Measurements from ENCODE around the gene PVALEF. TPM values are rescaled to one million over a fixed set of nuclear protein-coding genes. Genes with fewer than 3 reads are reported as not detected.
"Not testable (repeated sequence)": the region's sequence is repeated elsewhere in the genome, so short reads cannot be mapped to it uniquely, and the experiment has no call there.

PVALEF gene
- polyA plus RNA-seq, 1 donor = 0.34 TPM

DNA sequence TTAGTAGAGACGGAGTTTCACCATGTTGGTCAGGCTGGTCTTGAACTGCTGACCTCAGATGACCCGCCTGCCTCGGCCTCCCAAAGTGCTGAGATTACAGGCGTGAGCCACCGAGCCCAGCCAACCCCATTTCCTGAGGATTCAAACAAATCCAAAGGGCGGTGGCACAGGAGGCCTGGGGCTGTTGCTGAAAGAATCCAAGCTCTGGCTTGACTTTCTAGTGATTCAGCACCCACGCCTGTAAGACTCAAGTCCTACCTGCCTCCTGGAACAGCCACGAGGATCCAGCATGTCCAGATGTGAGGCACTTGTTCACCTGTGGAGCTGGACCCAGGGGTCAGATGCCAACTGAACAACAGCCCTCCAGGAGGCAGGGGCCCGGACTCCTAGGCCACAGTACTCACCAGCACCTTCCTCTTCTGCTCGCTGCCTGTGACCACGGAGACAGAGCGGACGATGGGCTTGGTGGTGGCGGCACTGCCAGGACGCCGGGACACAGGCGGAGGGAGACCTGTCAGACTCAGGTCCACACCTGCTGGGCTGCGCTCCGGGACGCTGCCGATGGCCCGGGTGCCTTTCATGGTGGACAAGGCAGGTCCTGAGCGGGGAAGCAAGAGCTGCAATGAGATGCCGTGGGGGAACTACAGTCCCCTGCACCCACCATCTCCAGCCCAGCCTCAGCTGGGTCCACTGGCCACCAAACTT lies 54.3 kb downstream of the PVALEF start:
- Histone ChIP-seq H3K36me3 (ENCODE audit: control insufficient read depth, insufficient read depth, low read length) (peaks cover 2% of the 10 kb centered on the region), H3K9me3 (ENCODE audit: control insufficient read depth, low read depth, low read length) (no peaks in the 10 kb centered on the region), H3K27me3 (ENCODE audit: control insufficient read depth, insufficient read depth, low read length) (peaks cover 9% of the 10 kb centered on the region), H3K4me1 (ENCODE audit: control insufficient read depth, insufficient read depth, low read length) (peaks cover 22% of the 10 kb centered on the region), H3K4me3 (ENCODE audit: low read length) (no peak overlapping the region), H3K27ac (ENCODE audit: low read length) (no peak overlapping the region)
- DNase-seq = no peak
- no CpG with 5 or more reads among the region's 24 CpGs for WGBS (ENCODE audit: insufficient coverage, low lambda C conversion rate)

DNA sequence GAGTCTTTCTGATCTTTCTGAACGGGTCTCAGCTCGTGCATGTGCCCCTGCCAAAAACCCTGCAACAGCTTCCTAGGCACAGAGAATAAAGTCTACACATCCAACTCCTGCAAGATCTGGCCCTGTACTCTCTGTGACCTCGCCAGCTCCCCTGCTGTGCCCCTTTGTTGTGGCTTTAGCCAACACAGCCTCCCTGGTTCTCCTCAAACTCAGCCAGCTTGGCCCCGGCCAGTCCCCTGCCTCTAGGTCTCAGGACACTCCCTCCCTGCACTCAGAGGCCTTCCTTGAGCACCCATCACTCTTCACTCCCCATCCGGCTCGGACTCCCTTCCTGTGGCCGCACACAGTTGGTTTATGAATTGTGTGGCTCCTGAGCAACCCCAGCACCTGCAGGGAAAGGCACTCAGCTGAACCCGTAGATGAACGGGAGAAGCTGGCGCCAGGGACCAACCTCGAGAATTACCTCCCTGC lies 56.1 kb downstream of the PVALEF start:
- H3K4me3 ChIP-seq (ENCODE audit: low read length) = no peak overlapping the region
- H3K27me3 ChIP-seq (ENCODE audit: control insufficient read depth, insufficient read depth, low read length) = peaks cover 9% of the 10 kb centered on the region
- WGBS (ENCODE audit: insufficient coverage, low lambda C conversion rate) = 80% methylated on average over 1 of the region's 11 CpGs
- H3K9me3 ChIP-seq (ENCODE audit: control insufficient read depth, low read depth, low read length) = no peaks in the 10 kb centered on the region
- peaks cover 22% of the 10 kb centered on the region for H3K4me1 ChIP-seq (ENCODE audit: control insufficient read depth, insufficient read depth, low read length)
- H3K36me3 ChIP-seq (ENCODE audit: control insufficient read depth, insufficient read depth, low read length) = peaks cover 2% of the 10 kb centered on the region
- no peak overlapping the region for H3K27ac ChIP-seq (ENCODE audit: low read length)
- DNase-seq = no peak

DNA sequence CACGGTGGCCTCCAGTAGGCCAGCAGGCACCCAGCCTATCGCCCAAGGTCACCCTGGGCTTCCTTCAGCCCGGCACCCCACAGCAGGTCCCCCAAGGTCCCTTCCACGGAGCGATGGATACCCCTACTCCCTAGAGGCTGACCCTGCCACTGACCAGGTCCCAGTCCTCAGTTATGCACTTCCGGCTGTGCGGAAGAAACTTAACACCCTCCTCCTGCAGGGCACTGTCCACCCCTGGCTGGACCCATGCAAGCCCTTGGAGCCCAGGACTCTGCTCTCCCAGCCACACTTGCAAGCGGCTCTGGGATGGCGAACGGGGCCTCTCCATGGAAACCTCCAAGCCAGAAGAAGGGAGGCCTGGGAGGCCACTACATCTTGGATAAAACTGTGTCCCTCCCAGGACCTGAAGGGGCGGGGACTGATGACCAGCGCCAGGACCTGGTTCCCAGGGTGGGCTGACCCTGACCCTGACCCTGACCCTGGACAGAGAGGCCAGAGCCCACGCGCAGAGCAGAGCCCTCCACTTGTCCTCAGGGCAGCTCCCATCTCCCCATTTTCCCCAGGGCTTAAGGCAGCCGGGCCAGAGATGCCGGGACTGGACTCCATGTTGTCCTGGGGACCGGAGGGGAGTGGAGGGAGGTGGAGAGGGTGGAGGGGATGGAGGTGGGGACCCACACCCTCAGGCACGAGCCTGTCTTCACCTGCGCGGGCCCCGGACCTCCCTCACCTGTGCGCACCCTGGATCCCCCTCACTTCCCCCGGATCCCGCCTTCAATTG lies 56.7 kb downstream of the PVALEF start:
- Histone ChIP-seq H3K4me1 (ENCODE audit: control insufficient read depth, insufficient read depth, low read length) (peaks cover 22% of the 10 kb centered on the region), H3K36me3 (ENCODE audit: control insufficient read depth, insufficient read depth, low read length) (peaks cover 2% of the 10 kb centered on the region), H3K27me3 (ENCODE audit: control insufficient read depth, insufficient read depth, low read length) (peaks cover 9% of the 10 kb centered on the region), H3K4me3 (ENCODE audit: low read length) (peak overlapping the region; percentile 52), H3K9me3 (ENCODE audit: control insufficient read depth, low read depth, low read length) (no peaks in the 10 kb centered on the region), H3K27ac (ENCODE audit: low read length) (no peak overlapping the region)
- DNase-seq = no peak
- no CpG with 5 or more reads among the region's 24 CpGs for WGBS (ENCODE audit: insufficient coverage, low lambda C conversion rate)

DNA sequence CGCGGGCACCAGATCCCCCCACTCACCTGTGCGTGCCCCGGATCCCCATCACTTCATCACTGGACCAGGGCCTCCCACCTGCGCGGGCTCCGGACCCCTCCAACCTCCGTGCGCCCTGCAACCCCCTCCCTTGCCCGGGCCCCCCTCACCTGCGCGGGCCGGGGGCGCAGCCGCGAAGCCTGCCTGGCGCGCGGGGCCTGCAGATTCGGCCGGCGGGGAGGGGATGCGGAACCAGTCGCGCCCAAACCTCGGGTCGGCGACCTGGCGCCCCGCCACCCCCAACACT lies 57.3 kb downstream of the PVALEF start:
- WGBS (ENCODE audit: insufficient coverage, low lambda C conversion rate) = no CpG with 5 or more reads among the region's 30 CpGs
- peaks cover 9% of the 10 kb centered on the region for H3K27me3 ChIP-seq (ENCODE audit: control insufficient read depth, insufficient read depth, low read length)
- DNase-seq = no peak
- no peaks in the 10 kb centered on the region for H3K9me3 ChIP-seq (ENCODE audit: control insufficient read depth, low read depth, low read length)
- no peak overlapping the region for H3K27ac ChIP-seq (ENCODE audit: low read length)
- peaks cover 22% of the 10 kb centered on the region for H3K4me1 ChIP-seq (ENCODE audit: control insufficient read depth, insufficient read depth, low read length)
- peak overlapping the region; percentile 52 for H3K4me3 ChIP-seq (ENCODE audit: low read length)
- H3K36me3 ChIP-seq (ENCODE audit: control insufficient read depth, insufficient read depth, low read length) = peaks cover 2% of the 10 kb centered on the region

DNA sequence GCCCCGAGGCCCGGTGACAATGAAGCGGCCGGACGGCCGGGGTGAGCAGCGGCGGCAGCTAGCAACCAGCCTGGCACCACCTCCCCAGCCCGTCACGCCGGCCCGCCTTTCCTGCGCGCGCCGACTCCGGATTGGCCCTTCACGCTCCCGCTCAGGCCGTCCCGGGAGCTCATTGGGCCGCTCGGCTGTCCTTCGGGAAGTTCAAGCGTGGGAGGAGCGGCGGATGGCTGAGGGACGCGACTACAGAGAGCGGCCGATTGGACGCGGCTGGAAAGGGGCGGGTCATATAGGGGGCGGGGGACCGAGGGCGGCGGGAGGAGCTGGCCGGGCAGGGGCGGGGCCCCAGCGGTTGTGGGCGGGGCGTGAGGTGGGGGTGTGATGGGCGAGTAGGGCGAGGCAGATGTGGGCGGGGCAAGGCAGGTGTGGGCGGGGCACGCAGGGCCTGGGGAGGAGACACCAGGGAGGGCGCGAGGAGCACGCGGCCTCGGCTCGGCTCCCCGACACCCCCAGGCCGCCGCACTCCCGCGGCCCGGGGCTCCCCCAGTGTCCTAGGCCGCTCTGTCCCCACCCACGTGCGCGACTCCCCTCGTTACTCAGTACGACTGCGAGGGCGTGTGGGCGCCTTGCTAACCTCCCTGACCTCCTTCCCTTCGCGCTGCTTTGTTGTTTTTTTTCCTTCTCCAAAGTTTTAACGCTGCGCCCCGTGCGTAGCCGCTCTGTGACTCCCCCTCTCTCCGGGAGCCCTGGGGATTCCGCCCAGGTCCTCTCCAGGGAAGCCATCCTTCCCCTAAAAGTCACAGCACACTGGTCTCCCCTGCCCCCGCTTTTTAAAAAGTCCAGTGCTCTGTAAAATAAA lies 57.8 kb downstream of the PVALEF start, which contains the start of gene CEP131:
TSS of gene CEP131 (minus strand) at position 60 of the 856 bp plus-strand sequence. CDS start 2,909 bp downstream, outside the sequence.
- Histone ChIP-seq H3K36me3 (ENCODE audit: control insufficient read depth, insufficient read depth, low read length) (peaks cover 2% of the 10 kb centered on the region), H3K4me3 (ENCODE audit: low read length) (peak within 1 kb of the TSS; percentile 52), H3K27ac (ENCODE audit: low read length) (no peak within 1 kb of the TSS), H3K27me3 (ENCODE audit: control insufficient read depth, insufficient read depth, low read length) (peaks cover 9% of the 10 kb centered on the region), H3K4me1 (ENCODE audit: control insufficient read depth, insufficient read depth, low read length) (peaks cover 22% of the 10 kb centered on the region), H3K9me3 (ENCODE audit: control insufficient read depth, low read depth, low read length) (no peaks in the 10 kb centered on the region)
- DNase-seq = peak; percentile 98
- WGBS (ENCODE audit: insufficient coverage, low lambda C conversion rate) = 0% methylated on average over 6 of the region's 79 CpGs

DNA sequence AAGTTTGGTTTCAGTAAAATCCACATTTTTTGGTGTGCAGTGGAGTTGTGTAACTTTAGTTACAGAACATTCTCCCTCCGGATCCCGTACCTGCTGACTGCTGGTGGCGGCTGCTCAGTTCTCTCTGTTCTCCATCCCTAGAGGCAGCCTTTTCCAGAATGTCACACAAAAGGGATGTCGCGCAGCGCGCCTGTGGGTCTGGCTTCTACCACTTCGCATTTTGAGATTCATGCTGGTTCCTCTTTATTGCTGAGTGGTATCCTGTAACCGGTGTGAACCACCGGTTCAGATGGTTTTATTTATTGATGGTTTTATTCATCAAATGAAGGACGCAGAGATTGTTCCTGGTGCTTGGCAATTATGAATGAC lies 58.4 kb downstream of the PVALEF start:
- no peaks in the 10 kb centered on the region for H3K9me3 ChIP-seq (ENCODE audit: control insufficient read depth, low read depth, low read length)
- H3K27me3 ChIP-seq (ENCODE audit: control insufficient read depth, insufficient read depth, low read length) = peaks cover 9% of the 10 kb centered on the region
- H3K36me3 ChIP-seq (ENCODE audit: control insufficient read depth, insufficient read depth, low read length) = peaks cover under 1% of the 10 kb centered on the region
- no peak for DNase-seq
- H3K4me3 ChIP-seq (ENCODE audit: low read length) = no peak overlapping the region
- no peak overlapping the region for H3K27ac ChIP-seq (ENCODE audit: low read length)
- WGBS (ENCODE audit: insufficient coverage, low lambda C conversion rate) = no CpG with 5 or more reads among the region's 11 CpGs
- H3K4me1 ChIP-seq (ENCODE audit: control insufficient read depth, insufficient read depth, low read length) = peaks cover 22% of the 10 kb centered on the region

DNA sequence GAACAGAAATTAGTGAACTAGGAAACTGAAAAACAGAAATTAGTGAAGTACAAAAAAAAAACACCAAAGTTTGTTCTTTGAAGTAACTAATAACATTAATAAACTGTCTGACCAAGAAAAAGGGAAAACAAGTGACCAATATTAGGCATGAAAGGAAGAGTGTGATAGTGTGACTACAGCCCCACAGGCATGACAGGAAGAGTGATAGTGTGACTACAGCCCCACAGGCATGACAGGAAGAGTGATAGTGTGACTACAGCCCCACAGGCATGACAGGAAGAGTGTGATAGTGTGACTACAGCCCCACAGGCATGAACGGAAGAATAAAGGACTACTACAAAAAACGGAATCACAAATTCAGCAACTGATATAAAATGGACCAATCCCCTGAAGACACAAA lies 62.3 kb downstream of the PVALEF start:
- no CpG with 5 or more reads among the region's 2 CpGs for WGBS (ENCODE audit: insufficient coverage, low lambda C conversion rate)
- H3K27me3 ChIP-seq (ENCODE audit: control insufficient read depth, insufficient read depth, low read length); H3K4me1 ChIP-seq (ENCODE audit: control insufficient read depth, insufficient read depth, low read length); H3K4me3 ChIP-seq (ENCODE audit: low read length); H3K27ac ChIP-seq (ENCODE audit: low read length); H3K9me3 ChIP-seq (ENCODE audit: control insufficient read depth, low read depth, low read length); DNase-seq: not testable (repeated sequence)
- peaks cover 36% of the 10 kb centered on the region for H3K36me3 ChIP-seq (ENCODE audit: control insufficient read depth, insufficient read depth, low read length)

DNA sequence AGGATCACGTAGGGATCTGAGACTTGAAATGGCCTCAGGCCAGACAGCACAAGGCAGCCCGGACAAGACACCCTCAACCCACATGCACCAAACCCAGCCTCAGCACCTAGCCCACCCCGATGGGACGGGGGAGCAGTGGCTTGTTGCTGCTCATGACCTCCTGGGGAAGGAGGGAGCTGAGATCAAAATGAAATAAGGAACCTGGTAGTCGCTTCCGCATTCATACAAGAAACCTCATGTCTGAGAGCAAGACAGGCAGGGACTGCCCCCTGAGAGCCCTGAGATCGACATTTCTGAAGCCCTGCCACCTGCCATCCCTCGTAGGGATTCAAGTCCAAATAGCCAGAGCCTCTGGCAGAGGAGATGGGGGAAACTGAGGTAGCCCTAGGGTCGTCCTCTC lies 63.1 kb downstream of the PVALEF start:
- H3K27ac ChIP-seq (ENCODE audit: low read length) = no peak overlapping the region
- no peak for DNase-seq
- H3K27me3 ChIP-seq (ENCODE audit: control insufficient read depth, insufficient read depth, low read length) = peaks cover 8% of the 10 kb centered on the region
- no peak overlapping the region for H3K4me3 ChIP-seq (ENCODE audit: low read length)
- peaks cover 8% of the 10 kb centered on the region for H3K4me1 ChIP-seq (ENCODE audit: control insufficient read depth, insufficient read depth, low read length)
- H3K36me3 ChIP-seq (ENCODE audit: control insufficient read depth, insufficient read depth, low read length) = peaks cover 43% of the 10 kb centered on the region
- WGBS (ENCODE audit: insufficient coverage, low lambda C conversion rate) = no CpG with 5 or more reads among the region's 9 CpGs
- peaks cover 2% of the 10 kb centered on the region for H3K9me3 ChIP-seq (ENCODE audit: control insufficient read depth, low read depth, low read length)

- Histone ChIP-seq H3K4me3 (ENCODE audit: low read length) (no peak overlapping the region), H3K4me1 (ENCODE audit: control insufficient read depth, insufficient read depth, low read length) (peaks cover 1% of the 10 kb centered on the region), H3K9me3 (ENCODE audit: control insufficient read depth, low read depth, low read length) (peaks cover 2% of the 10 kb centered on the region), H3K27ac (ENCODE audit: low read length) (no peak overlapping the region), H3K36me3 (ENCODE audit: control insufficient read depth, insufficient read depth, low read length) (peaks cover 50% of the 10 kb centered on the region), H3K27me3 (ENCODE audit: control insufficient read depth, insufficient read depth, low read length) (peaks cover 2% of the 10 kb centered on the region)
- no CpG with 5 or more reads among the region's 32 CpGs for WGBS (ENCODE audit: insufficient coverage, low lambda C conversion rate)
- no peak for DNase-seq
Observed at GRCh38 chr17:81228834-81229665, 63.7 kb downstream of the PVALEF start.

- no peak for DNase-seq
- no peak overlapping the region for H3K27ac ChIP-seq (ENCODE audit: low read length)
- H3K9me3 ChIP-seq (ENCODE audit: control insufficient read depth, low read depth, low read length) = peaks cover 2% of the 10 kb centered on the region
- no peak overlapping the region for H3K4me3 ChIP-seq (ENCODE audit: low read length)
- peaks cover 50% of the 10 kb centered on the region for H3K36me3 ChIP-seq (ENCODE audit: control insufficient read depth, insufficient read depth, low read length)
- no peaks in the 10 kb centered on the region for H3K27me3 ChIP-seq (ENCODE audit: control insufficient read depth, insufficient read depth, low read length)
- no peaks in the 10 kb centered on the region for H3K4me1 ChIP-seq (ENCODE audit: control insufficient read depth, insufficient read depth, low read length)
- WGBS (ENCODE audit: insufficient coverage, low lambda C conversion rate) = no CpG with 5 or more reads among the region's 14 CpGs
Observed at GRCh38 chr17:81229666-81229920, 64.3 kb downstream of the PVALEF start.
